ENCODE data around the gene PCSK6. TPM values are rescaled to one million over a fixed set of nuclear protein-coding genes. Genes with fewer than 3 reads are reported as not detected.

PCSK6 gene
- total RNA-seq, 1 experiment from 2014 or later: 2.9 TPM

GRCh38 chr15:101452572-101452971 lies 36.9 kb downstream of the PCSK6 start:
- no peak for TF ChIP-seq GRHL2 (CRISPR knock-in tag; IDR thresholded peaks at IDR 0.05; ENCODE audit: insufficient replicate concordance, severe bottlenecking)
- TF ChIP-seq ZNF532 (CRISPR knock-in tag; IDR thresholded peaks at IDR 0.05; ENCODE audit: borderline replicate concordance): no peak
- TF ChIP-seq, protein P1, sequence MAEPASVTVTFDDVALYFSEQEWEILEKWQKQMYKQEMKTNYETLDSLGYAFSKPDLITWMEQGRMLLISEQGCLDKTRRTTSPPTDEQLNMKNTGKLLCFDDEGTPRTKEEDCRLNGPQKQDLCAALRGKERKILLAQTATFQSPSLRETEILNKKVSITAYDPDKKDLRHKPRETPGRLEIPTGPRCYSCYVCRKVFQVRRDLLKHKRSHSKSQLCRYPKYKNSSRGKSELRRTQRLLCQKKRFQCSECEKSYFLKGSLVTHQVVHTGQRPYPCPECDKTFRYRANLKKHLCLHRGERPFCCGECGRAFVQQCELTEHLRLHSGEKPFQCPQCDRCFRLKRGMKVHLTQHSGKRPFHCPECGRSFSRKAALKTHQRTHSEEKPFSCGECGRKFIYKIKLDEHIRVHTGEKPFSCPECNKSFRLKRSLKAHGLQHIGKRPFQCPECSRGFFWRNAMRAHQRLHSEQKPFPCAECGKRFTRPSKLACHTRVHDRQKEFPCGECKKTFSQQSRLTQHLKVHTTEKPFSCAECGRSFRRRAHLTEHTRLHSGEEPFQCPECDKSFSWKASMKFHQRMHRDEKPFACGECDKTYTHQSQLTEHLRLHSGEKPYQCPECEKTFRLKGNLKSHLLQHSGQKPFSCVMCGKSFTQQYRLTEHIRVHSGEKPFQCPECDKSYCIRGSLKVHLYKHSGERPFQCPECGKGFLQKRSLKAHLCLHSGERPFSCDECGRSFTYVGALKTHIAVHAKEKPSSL (CRISPR knock-in tag; conservative IDR thresholded peaks at IDR 0.05): no peak
- no peak for TF ChIP-seq OVOL2 (CRISPR knock-in tag; IDR thresholded peaks at IDR 0.05; ENCODE audit: borderline replicate concordance)
- TF ChIP-seq ZNF138 (CRISPR knock-in tag; conservative IDR thresholded peaks at IDR 0.05): no peak
- TF ChIP-seq, protein P2, sequence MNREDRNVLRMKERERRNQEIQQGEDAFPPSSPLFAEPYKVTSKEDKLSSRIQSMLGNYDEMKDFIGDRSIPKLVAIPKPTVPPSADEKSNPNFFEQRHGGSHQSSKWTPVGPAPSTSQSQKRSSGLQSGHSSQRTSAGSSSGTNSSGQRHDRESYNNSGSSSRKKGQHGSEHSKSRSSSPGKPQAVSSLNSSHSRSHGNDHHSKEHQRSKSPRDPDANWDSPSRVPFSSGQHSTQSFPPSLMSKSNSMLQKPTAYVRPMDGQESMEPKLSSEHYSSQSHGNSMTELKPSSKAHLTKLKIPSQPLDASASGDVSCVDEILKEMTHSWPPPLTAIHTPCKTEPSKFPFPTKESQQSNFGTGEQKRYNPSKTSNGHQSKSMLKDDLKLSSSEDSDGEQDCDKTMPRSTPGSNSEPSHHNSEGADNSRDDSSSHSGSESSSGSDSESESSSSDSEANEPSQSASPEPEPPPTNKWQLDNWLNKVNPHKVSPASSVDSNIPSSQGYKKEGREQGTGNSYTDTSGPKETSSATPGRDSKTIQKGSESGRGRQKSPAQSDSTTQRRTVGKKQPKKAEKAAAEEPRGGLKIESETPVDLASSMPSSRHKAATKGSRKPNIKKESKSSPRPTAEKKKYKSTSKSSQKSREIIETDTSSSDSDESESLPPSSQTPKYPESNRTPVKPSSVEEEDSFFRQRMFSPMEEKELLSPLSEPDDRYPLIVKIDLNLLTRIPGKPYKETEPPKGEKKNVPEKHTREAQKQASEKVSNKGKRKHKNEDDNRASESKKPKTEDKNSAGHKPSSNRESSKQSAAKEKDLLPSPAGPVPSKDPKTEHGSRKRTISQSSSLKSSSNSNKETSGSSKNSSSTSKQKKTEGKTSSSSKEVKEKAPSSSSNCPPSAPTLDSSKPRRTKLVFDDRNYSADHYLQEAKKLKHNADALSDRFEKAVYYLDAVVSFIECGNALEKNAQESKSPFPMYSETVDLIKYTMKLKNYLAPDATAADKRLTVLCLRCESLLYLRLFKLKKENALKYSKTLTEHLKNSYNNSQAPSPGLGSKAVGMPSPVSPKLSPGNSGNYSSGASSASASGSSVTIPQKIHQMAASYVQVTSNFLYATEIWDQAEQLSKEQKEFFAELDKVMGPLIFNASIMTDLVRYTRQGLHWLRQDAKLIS (CRISPR knock-in tag; IDR thresholded peaks at IDR 0.05; ENCODE audit: borderline replicate concordance): no peak
- no peak for TF ChIP-seq SMAD3 (CRISPR knock-in tag; IDR thresholded peaks at IDR 0.05; ENCODE audit: borderline replicate concordance)
- TF ChIP-seq TCF7 (CRISPR knock-in tag; IDR thresholded peaks at IDR 0.05; ENCODE audit: low read depth): no peak
- no peak for TF ChIP-seq ELF4 (CRISPR knock-in tag; IDR thresholded peaks at IDR 0.05; ENCODE audit: low read depth)
- TF ChIP-seq, protein P3, sequence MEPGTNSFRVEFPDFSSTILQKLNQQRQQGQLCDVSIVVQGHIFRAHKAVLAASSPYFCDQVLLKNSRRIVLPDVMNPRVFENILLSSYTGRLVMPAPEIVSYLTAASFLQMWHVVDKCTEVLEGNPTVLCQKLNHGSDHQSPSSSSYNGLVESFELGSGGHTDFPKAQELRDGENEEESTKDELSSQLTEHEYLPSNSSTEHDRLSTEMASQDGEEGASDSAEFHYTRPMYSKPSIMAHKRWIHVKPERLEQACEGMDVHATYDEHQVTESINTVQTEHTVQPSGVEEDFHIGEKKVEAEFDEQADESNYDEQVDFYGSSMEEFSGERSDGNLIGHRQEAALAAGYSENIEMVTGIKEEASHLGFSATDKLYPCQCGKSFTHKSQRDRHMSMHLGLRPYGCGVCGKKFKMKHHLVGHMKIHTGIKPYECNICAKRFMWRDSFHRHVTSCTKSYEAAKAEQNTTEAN (CRISPR knock-in tag; IDR thresholded peaks at IDR 0.05): no peak
- TF ChIP-seq, protein P4, sequence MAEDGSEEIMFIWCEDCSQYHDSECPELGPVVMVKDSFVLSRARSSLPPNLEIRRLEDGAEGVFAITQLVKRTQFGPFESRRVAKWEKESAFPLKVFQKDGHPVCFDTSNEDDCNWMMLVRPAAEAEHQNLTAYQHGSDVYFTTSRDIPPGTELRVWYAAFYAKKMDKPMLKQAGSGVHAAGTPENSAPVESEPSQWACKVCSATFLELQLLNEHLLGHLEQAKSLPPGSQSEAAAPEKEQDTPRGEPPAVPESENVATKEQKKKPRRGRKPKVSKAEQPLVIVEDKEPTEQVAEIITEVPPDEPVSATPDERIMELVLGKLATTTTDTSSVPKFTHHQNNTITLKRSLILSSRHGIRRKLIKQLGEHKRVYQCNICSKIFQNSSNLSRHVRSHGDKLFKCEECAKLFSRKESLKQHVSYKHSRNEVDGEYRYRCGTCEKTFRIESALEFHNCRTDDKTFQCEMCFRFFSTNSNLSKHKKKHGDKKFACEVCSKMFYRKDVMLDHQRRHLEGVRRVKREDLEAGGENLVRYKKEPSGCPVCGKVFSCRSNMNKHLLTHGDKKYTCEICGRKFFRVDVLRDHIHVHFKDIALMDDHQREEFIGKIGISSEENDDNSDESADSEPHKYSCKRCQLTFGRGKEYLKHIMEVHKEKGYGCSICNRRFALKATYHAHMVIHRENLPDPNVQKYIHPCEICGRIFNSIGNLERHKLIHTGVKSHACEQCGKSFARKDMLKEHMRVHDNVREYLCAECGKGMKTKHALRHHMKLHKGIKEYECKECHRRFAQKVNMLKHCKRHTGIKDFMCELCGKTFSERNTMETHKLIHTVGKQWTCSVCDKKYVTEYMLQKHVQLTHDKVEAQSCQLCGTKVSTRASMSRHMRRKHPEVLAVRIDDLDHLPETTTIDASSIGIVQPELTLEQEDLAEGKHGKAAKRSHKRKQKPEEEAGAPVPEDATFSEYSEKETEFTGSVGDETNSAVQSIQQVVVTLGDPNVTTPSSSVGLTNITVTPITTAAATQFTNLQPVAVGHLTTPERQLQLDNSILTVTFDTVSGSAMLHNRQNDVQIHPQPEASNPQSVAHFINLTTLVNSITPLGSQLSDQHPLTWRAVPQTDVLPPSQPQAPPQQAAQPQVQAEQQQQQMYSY (CRISPR knock-in tag; IDR thresholded peaks at IDR 0.05): no peak
- no peak for TF ChIP-seq ATF1 (CRISPR knock-in tag; IDR thresholded peaks at IDR 0.05)
- no peaks in the 10 kb centered on the region for H3K27me3 Mint-ChIP-seq (ENCODE audit: low read depth)
- ATAC-seq (no peak; the same call in 1 of the 2 replicates), DNase-seq (ENCODE audit: low spot score) (no peak)
- H3K27ac Mint-ChIP-seq: no peak overlapping the region
- CTCF ChIA-PET: no interaction called here
- POLR2A ChIA-PET: no interaction called here
- H3K4me3 Mint-ChIP-seq: no peak overlapping the region
- peaks cover 7% of the 10 kb centered on the region; the same call in 1 of the 2 replicates for H3K4me1 Mint-ChIP-seq
- H3K36me3 Mint-ChIP-seq: no peaks in the 10 kb centered on the region
- no peaks in the 10 kb centered on the region for H3K9me3 Mint-ChIP-seq
